ENCODE measurements around the gene SRSF3. TPM values are rescaled to one million over a fixed set of nuclear protein-coding genes. Genes with fewer than 3 reads are reported as not detected.
A peak's percentile ranks its signal among the peaks of the same experiment; 100 is the strongest.

SRSF3 gene
- total and polyA plus RNA-seq, 9 of the 15 experiments (the other 6 are each of a cell fraction or from before 2014, with no cell fraction given) = 337 to 1,200 (median 518) TPM

DNA sequence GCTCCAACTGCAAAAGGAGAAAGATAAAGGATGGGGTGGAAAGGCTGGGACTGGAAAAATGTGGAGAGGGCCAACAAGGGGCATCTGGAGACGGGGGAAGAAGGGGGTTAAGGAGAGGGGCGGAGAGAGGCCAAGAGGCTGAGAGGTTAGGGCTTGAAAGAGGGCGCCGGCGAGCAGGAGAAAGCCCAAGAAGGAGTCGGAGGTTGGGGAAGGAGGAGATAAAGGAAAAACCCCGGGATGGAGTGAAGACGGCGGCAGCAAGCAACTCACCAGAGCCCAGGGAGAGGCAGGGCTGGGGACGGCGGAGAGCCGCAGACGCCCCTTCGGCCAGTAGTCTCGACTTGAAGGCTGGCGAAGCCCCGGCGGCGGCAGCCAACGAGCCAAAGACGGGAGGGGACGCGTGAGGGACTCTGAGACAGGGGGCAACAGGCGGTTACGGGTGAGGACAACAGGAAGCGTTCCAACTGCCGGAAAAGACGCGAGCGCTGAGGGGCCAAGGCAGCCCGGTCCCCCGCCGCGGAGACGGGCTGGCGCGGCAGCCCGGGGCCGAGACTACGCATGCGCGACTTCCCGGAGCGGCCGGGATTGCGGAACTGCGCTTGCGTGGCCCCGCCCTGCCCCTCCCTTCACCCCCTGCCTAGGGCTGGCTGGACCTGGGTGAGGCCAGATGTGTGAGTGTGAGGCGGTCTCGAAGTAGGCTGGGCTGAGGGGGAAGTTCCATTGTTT lies 47.1 kb upstream of the SRSF3 start, which contains the start of gene STK38 (continued):
- TF ChIP-seq, protein P1, sequence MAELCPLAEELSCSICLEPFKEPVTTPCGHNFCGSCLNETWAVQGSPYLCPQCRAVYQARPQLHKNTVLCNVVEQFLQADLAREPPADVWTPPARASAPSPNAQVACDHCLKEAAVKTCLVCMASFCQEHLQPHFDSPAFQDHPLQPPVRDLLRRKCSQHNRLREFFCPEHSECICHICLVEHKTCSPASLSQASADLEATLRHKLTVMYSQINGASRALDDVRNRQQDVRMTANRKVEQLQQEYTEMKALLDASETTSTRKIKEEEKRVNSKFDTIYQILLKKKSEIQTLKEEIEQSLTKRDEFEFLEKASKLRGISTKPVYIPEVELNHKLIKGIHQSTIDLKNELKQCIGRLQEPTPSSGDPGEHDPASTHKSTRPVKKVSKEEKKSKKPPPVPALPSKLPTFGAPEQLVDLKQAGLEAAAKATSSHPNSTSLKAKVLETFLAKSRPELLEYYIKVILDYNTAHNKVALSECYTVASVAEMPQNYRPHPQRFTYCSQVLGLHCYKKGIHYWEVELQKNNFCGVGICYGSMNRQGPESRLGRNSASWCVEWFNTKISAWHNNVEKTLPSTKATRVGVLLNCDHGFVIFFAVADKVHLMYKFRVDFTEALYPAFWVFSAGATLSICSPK (IDR thresholded peaks at IDR 0.05; ENCODE audit: borderline replicate concordance) = peak; percentile 87; the same call in 1 of the 2 replicates
- TF ChIP-seq, protein P2, sequence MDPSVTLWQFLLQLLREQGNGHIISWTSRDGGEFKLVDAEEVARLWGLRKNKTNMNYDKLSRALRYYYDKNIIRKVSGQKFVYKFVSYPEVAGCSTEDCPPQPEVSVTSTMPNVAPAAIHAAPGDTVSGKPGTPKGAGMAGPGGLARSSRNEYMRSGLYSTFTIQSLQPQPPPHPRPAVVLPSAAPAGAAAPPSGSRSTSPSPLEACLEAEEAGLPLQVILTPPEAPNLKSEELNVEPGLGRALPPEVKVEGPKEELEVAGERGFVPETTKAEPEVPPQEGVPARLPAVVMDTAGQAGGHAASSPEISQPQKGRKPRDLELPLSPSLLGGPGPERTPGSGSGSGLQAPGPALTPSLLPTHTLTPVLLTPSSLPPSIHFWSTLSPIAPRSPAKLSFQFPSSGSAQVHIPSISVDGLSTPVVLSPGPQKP (CRISPR knock-in tag; IDR thresholded peaks at IDR 0.05) = no peak
- TF ChIP-seq, protein P3, sequence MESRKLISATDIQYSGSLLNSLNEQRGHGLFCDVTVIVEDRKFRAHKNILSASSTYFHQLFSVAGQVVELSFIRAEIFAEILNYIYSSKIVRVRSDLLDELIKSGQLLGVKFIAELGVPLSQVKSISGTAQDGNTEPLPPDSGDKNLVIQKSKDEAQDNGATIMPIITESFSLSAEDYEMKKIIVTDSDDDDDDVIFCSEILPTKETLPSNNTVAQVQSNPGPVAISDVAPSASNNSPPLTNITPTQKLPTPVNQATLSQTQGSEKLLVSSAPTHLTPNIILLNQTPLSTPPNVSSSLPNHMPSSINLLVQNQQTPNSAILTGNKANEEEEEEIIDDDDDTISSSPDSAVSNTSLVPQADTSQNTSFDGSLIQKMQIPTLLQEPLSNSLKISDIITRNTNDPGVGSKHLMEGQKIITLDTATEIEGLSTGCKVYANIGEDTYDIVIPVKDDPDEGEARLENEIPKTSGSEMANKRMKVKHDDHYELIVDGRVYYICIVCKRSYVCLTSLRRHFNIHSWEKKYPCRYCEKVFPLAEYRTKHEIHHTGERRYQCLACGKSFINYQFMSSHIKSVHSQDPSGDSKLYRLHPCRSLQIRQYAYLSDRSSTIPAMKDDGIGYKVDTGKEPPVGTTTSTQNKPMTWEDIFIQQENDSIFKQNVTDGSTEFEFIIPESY (CRISPR knock-in tag; IDR thresholded peaks at IDR 0.05) = peak; percentile 48; the same call in 1 of the 2 replicates
- TF ChIP-seq NELFE (IDR thresholded peaks at IDR 0.05; ENCODE audit: insufficient read depth, insufficient read length) (no peak), KDM5B (IDR thresholded peaks at IDR 0.05; ENCODE audit: insufficient replicate concordance, low read depth, low read length) (peak; percentile 99), BCL6 (CRISPR knock-in tag; IDR thresholded peaks at IDR 0.05) (no peak), BHLHE40 (IDR thresholded peaks at IDR 0.05; ENCODE audit: low read length) (no peak), KDM1A (IDR thresholded peaks at IDR 0.05) (no peak), POLR2AphosphoS2 (IDR thresholded peaks at IDR 0.05; ENCODE audit: low read length) (peak; percentile 74; the same call in 1 of the 2 replicates), COPS2 (conservative IDR thresholded peaks at IDR 0.05) (no peak), ZNF561 (CRISPR knock-in tag; conservative IDR thresholded peaks at IDR 0.05) (no peak), ZNF140 (CRISPR knock-in tag; IDR thresholded peaks at IDR 0.05) (no peak), FOXK1 (CRISPR knock-in tag; IDR thresholded peaks at IDR 0.05; ENCODE audit: borderline replicate concordance) (0 out of 2 replicates have a peak, but pooled peaks have one; percentile 80), HSF4 (CRISPR knock-in tag; IDR thresholded peaks at IDR 0.05; ENCODE audit: borderline replicate concordance) (no peak)
- TF ChIP-seq, protein P4, sequence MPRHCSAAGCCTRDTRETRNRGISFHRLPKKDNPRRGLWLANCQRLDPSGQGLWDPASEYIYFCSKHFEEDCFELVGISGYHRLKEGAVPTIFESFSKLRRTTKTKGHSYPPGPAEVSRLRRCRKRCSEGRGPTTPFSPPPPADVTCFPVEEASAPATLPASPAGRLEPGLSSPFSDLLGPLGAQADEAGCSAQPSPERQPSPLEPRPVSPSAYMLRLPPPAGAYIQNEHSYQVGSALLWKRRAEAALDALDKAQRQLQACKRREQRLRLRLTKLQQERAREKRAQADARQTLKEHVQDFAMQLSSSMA (CRISPR knock-in tag; IDR thresholded peaks at IDR 0.05) = no peak
- TF ChIP-seq, protein P5, sequence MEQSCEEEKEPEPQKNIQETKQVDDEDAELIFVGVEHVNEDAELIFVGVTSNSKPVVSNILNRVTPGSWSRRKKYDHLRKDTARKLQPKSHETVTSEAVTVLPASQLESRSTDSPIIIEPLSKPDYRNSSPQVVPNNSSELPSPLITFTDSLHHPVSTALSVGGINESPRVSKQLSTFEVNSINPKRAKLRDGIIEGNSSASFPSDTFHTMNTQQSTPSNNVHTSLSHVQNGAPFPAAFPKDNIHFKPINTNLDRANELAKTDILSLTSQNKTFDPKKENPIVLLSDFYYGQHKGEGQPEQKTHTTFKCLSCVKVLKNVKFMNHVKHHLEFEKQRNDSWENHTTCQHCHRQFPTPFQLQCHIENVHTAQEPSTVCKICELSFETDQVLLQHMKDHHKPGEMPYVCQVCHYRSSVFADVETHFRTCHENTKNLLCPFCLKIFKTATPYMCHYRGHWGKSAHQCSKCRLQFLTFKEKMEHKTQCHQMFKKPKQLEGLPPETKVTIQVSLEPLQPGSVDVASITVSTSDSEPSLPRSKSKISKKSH (CRISPR knock-in tag; IDR thresholded peaks at IDR 0.05) = no peak
